ENCODE measurements around the gene CLCN7.

DNA sequence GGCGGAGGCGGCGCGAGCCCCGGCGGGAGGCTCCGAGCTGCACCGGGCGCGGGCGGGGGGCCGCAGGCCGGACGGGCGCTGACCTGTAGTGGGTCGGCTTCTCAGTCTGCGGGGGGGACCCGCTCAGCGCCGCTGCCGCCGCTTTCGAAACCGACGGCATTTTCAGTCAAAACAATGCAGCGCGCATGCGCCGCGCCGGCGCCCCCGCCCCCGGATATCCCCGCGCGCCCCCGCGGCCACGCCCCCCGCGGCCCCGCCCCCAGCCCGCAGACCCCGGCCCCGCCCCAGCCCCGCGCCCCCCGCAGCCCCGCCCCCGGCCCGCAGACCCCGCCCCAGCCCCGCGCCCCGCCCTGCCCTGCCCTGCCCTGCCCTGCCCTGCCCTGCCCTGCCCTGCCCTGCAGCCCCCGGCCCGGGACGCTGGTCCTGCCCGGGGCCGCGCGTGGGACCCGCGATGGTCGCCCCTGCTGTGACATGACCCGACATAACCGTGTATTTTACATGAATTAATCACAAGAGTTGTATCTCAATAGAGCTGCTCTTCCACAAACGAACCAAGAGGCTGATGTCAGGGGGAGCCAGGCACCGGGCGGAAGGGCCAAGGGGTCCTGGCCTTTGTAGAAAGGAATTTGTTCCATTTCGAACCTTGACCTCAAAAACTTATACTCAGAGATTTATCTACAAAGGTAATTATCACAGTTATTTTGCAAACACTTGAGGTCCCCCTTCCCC is 60.1 kb downstream of the CLCN7 start, which contains the start of gene UNKL:
- TF ChIP-seq POLR2A (IDR thresholded peaks at IDR 0.05; ENCODE audit: low read depth, low read length) (no peak), TAF1 (IDR thresholded peaks at IDR 0.05; ENCODE audit: borderline replicate concordance, low read depth, low read length) (no peak)
